Neural cell (in vitro differentiated cells): Measurements from ENCODE around the gene UBE2E1. TPM values are rescaled to one million over a fixed set of nuclear protein-coding genes. Genes with fewer than 3 reads are reported as not detected.

Source experiments
- H2AFZ ChIP-seq: fragments of 200-600, 300-800 bp; sonication (generic), shearing (Covaris generic); 2 replicates; pipeline ENCODE4 v1.6.0; 2014; ENCODE audit warnings: low read depth, mild to moderate bottlenecking, antibody characterized with exemption, low read length, moderate library complexity
- H3F3A ChIP-seq: fragments of 200-600 bp; shearing (Covaris generic); 2 replicates; pipeline ENCODE4 v1.6.1; 2016; ENCODE audit warnings: mild to moderate bottlenecking, moderate library complexity, mixed read lengths, antibody characterized with exemption, low read length; ENCODE audit not compliant: insufficient read depth, poor library complexity, severe bottlenecking
- H3K27ac ChIP-seq: fragments of 200-600, 300-800 bp; sonication (generic), shearing (Covaris generic); 2 replicates; pipeline ENCODE4 v1.5.1; 2014; ENCODE audit warnings: mild to moderate bottlenecking, low read length, moderate library complexity
- H3K27me3 ChIP-seq: fragments of 300-800, 200-600 bp; sonication (generic), shearing (Covaris generic); 2 replicates; pipeline ENCODE4 v1.6.0; 2014; ENCODE audit warnings: mild to moderate bottlenecking, low read depth, low read length, moderate library complexity; ENCODE audit not compliant: insufficient read depth
- H3K36me3 ChIP-seq: fragments of 300-800, 200-600 bp; sonication (generic), shearing (Covaris generic); 2 replicates; pipeline ENCODE4 v1.5.1; 2014; ENCODE audit warnings: mild to moderate bottlenecking, antibody characterized with exemption, low read length, moderate library complexity; ENCODE audit not compliant: insufficient read depth
- H3K4me2 ChIP-seq: fragments of 300-800, 200-600 bp; sonication (generic), shearing (Covaris generic); 2 replicates; pipeline ENCODE4 v1.6.0; 2014; ENCODE audit warnings: mild to moderate bottlenecking, low read length
- H3K4me3 ChIP-seq: fragments of 300-800, 200-600 bp; sonication (generic), shearing (Covaris generic); 2 replicates; pipeline ENCODE4 v1.5.1; 2014; ENCODE audit warnings: mild to moderate bottlenecking, low read length, moderate library complexity
- H3K79me2 ChIP-seq: fragments of 200-600 bp; shearing (Covaris generic); replicated peaks from 2 replicates; pipeline ENCODE4 v1.6.0; 2014; ENCODE audit warnings: mild to moderate bottlenecking, low read length, moderate library complexity; ENCODE audit not compliant: insufficient read depth
- H3K9ac ChIP-seq: fragments of 300-800, 200-600 bp; sonication (generic), shearing (Covaris generic); 2 replicates; pipeline ENCODE4 v1.6.1; 2016; ENCODE audit warnings: mild to moderate bottlenecking, low read length, mixed read lengths
- H3K9me2 ChIP-seq: fragments of 200-600 bp; shearing (Covaris generic); 2 replicates; pipeline ENCODE4 v1.6.1; 2016; ENCODE audit warnings: mild to moderate bottlenecking, low read length, mixed read lengths; ENCODE audit not compliant: insufficient read depth
- H3K9me3 ChIP-seq: fragments of 200-600, 300-800 bp; sonication (generic), shearing (Covaris generic); 2 replicates; pipeline ENCODE4 v1.6.1; 2016; ENCODE audit warnings: mild to moderate bottlenecking, mixed run types, low read length, moderate library complexity, mixed read lengths
- H4K20me1 ChIP-seq: fragments of 200-600 bp; shearing (Covaris generic); 2 replicates; pipeline ENCODE4 v1.6.1; 2016; ENCODE audit warnings: mild to moderate bottlenecking, mixed run types; ENCODE audit not compliant: insufficient read depth
- CTCF ChIP-seq: fragments of 450-650 bp; IDR thresholded peaks from 2 replicates; pipeline ENCODE4 v1.5.1; 2014; ENCODE audit warnings: antibody characterized with exemption, mild to moderate bottlenecking, moderate library complexity; ENCODE audit not compliant: poor library complexity, severe bottlenecking
- EP300 ChIP-seq: fragments of 450-650 bp; conservative IDR thresholded peaks from 2 replicates; pipeline ENCODE4 v1.6.1; 2014; ENCODE audit warnings: antibody characterized with exemption, mild to moderate bottlenecking, moderate library complexity; ENCODE audit not compliant: poor library complexity, severe bottlenecking
- EZH2 ChIP-seq: fragments of 200-600, 300-800 bp; shearing (Covaris generic), sonication (generic); IDR thresholded peaks from 2 replicates; pipeline ENCODE4 v1.6.1; 2014; ENCODE audit warnings: antibody characterized with exemption, low read length, borderline replicate concordance, mild to moderate bottlenecking; ENCODE audit not compliant: insufficient read depth, poor library complexity, severe bottlenecking
- MXI1 ChIP-seq: fragments of 450-650 bp; conservative IDR thresholded peaks from 2 replicates; pipeline ENCODE4 v1.6.1; 2014; ENCODE audit warnings: antibody characterized with exemption, mild to moderate bottlenecking; ENCODE audit not compliant: poor library complexity, severe bottlenecking
- POLR2AphosphoS5 ChIP-seq: IDR thresholded peaks from 2 replicates; pipeline ENCODE4 v1.6.1; 2012
- RAD21 ChIP-seq: fragments of 450-650 bp; conservative IDR thresholded peaks from 2 replicates; pipeline ENCODE4 v1.6.1; 2014; ENCODE audit warnings: antibody characterized with exemption, mild to moderate bottlenecking, moderate library complexity
- SMC3 ChIP-seq: fragments of 450-650 bp; conservative IDR thresholded peaks from 2 replicates; pipeline ENCODE4 v1.6.1; 2014; ENCODE audit warnings: antibody characterized with exemption, mild to moderate bottlenecking, moderate library complexity; ENCODE audit not compliant: poor library complexity
- TAF1 ChIP-seq: IDR thresholded peaks from 2 replicates; pipeline ENCODE4 v1.6.1; 2012; ENCODE audit warnings: low read depth
- polyA plus RNA-seq: library from polyadenylated mRNA; depleted of rRNA; stranded (reverse); fragments of >200 nt; gene quantifications from 2 replicates; pipeline ENCODE4 v1.2.3, GENCODE V29; 2014
- TF ChIP-seq, protein P1 (sequence below): IDR thresholded peaks from 2 replicates; pipeline ENCODE4 v1.6.1; 2012; ENCODE audit warnings: borderline replicate concordance

The UBE2E1 gene
- polyA plus RNA-seq, 1 donor from 2014 or later: 157 TPM

GRCh38 chr3:23895181-23895580 lies 89.4 kb downstream of the UBE2E1 start:
- Histone ChIP-seq H3F3A (no peaks in the 10 kb centered on the region), H3K79me2 (no peaks in the 10 kb centered on the region), H3K4me3 (no peak overlapping the region), H3K9me3 (no peaks in the 10 kb centered on the region), H3K9ac (no peak overlapping the region), H4K20me1 (no peaks in the 10 kb centered on the region), H3K36me3 (peaks cover 19% of the 10 kb centered on the region), H2AFZ (no peak overlapping the region), H3K4me2 (no peak overlapping the region), H3K27me3 (no peaks in the 10 kb centered on the region), H3K27ac (no peak overlapping the region), H3K9me2 (no peaks in the 10 kb centered on the region)
- no peak for TF ChIP-seq TAF1
- TF ChIP-seq POLR2AphosphoS5: no peak
- TF ChIP-seq SMC3: no peak
- TF ChIP-seq CTCF: no peak

- no peak overlapping the region for H3K4me2 ChIP-seq
- H3K79me2 ChIP-seq: no peaks in the 10 kb centered on the region
- no peak overlapping the region for H3K9ac ChIP-seq
- TF ChIP-seq POLR2AphosphoS5: no peak
- no peak for TF ChIP-seq EZH2
- TF ChIP-seq, protein P1, sequence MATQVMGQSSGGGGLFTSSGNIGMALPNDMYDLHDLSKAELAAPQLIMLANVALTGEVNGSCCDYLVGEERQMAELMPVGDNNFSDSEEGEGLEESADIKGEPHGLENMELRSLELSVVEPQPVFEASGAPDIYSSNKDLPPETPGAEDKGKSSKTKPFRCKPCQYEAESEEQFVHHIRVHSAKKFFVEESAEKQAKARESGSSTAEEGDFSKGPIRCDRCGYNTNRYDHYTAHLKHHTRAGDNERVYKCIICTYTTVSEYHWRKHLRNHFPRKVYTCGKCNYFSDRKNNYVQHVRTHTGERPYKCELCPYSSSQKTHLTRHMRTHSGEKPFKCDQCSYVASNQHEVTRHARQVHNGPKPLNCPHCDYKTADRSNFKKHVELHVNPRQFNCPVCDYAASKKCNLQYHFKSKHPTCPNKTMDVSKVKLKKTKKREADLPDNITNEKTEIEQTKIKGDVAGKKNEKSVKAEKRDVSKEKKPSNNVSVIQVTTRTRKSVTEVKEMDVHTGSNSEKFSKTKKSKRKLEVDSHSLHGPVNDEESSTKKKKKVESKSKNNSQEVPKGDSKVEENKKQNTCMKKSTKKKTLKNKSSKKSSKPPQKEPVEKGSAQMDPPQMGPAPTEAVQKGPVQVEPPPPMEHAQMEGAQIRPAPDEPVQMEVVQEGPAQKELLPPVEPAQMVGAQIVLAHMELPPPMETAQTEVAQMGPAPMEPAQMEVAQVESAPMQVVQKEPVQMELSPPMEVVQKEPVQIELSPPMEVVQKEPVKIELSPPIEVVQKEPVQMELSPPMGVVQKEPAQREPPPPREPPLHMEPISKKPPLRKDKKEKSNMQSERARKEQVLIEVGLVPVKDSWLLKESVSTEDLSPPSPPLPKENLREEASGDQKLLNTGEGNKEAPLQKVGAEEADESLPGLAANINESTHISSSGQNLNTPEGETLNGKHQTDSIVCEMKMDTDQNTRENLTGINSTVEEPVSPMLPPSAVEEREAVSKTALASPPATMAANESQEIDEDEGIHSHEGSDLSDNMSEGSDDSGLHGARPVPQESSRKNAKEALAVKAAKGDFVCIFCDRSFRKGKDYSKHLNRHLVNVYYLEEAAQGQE: no peak
- no peak for TF ChIP-seq TAF1
- TF ChIP-seq EP300: no peak
- TF ChIP-seq SMC3: no peak
- TF ChIP-seq MXI1: no peak
- TF ChIP-seq CTCF: no peak
- TF ChIP-seq RAD21: no peak
- no peak overlapping the region for H3K4me3 ChIP-seq
- no peak overlapping the region for H2AFZ ChIP-seq
- no peaks in the 10 kb centered on the region for H3K27me3 ChIP-seq
- no peaks in the 10 kb centered on the region for H3K9me2 ChIP-seq
- no peak overlapping the region for H3K27ac ChIP-seq
- no peaks in the 10 kb centered on the region for H4K20me1 ChIP-seq
- no peaks in the 10 kb centered on the region for H3F3A ChIP-seq
- no peaks in the 10 kb centered on the region for H3K9me3 ChIP-seq
- H3K36me3 ChIP-seq: peaks cover 22% of the 10 kb centered on the region
Measured at GRCh38 chr3:23900744-23901143, 95.0 kb downstream of the UBE2E1 start.
